ENCODE results near the gene ALG14.

- TF ChIP-seq, protein P1, sequence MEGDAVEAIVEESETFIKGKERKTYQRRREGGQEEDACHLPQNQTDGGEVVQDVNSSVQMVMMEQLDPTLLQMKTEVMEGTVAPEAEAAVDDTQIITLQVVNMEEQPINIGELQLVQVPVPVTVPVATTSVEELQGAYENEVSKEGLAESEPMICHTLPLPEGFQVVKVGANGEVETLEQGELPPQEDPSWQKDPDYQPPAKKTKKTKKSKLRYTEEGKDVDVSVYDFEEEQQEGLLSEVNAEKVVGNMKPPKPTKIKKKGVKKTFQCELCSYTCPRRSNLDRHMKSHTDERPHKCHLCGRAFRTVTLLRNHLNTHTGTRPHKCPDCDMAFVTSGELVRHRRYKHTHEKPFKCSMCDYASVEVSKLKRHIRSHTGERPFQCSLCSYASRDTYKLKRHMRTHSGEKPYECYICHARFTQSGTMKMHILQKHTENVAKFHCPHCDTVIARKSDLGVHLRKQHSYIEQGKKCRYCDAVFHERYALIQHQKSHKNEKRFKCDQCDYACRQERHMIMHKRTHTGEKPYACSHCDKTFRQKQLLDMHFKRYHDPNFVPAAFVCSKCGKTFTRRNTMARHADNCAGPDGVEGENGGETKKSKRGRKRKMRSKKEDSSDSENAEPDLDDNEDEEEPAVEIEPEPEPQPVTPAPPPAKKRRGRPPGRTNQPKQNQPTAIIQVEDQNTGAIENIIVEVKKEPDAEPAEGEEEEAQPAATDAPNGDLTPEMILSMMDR (IDR thresholded peaks at IDR 0.05), result no peak
- no peak for TF ChIP-seq POLR2A (IDR thresholded peaks at IDR 0.05)
These were observed 138.2 kb downstream of the ALG14 start for GRCh38 chr1:94934551-94934950.

Measured in Peyer's patch (tissue), 4 donors.